H1 (cell line): ENCODE data around the gene MICOS13.

Source experiments
- BRCA1 ChIP-seq: IDR thresholded peaks from 2 replicates; pipeline ENCODE4 v1.6.1; 2012; ENCODE audit warnings: low read depth, low read length, improper control_type of control experiment
- RFX5 ChIP-seq: IDR thresholded peaks from 2 replicates; pipeline ENCODE4 v1.6.1; 2011; ENCODE audit warnings: low read depth, low read length, improper control_type of control experiment, borderline replicate concordance
- YY1 ChIP-seq: IDR thresholded peaks from 2 replicates; pipeline ENCODE4 v1.6.1; 2011; ENCODE audit warnings: low read depth, mild to moderate bottlenecking, low read length
- TF ChIP-seq, protein P1 (sequence below), 3 experiments: IDR thresholded peaks; 1 replicate in 2 of 3; 2 replicates in 1 of 3; pipeline versions ENCODE4 v1.5.1 to v1.6.1; 2011; ENCODE audit warnings: low read length in 3 of 3, mild to moderate bottlenecking in 3 of 3, inconsistent platforms in 2 of 3, low read depth in 1 of 3, moderate library complexity in 1 of 3; ENCODE audit not compliant: insufficient read depth in 1 of 3; ENCODE audit errors: control extremely low read depth in 1 of 3

GRCh38 chr19:5645409-5645808 lies 34.9 kb downstream of the MICOS13 start:
- TF ChIP-seq, protein P1, sequence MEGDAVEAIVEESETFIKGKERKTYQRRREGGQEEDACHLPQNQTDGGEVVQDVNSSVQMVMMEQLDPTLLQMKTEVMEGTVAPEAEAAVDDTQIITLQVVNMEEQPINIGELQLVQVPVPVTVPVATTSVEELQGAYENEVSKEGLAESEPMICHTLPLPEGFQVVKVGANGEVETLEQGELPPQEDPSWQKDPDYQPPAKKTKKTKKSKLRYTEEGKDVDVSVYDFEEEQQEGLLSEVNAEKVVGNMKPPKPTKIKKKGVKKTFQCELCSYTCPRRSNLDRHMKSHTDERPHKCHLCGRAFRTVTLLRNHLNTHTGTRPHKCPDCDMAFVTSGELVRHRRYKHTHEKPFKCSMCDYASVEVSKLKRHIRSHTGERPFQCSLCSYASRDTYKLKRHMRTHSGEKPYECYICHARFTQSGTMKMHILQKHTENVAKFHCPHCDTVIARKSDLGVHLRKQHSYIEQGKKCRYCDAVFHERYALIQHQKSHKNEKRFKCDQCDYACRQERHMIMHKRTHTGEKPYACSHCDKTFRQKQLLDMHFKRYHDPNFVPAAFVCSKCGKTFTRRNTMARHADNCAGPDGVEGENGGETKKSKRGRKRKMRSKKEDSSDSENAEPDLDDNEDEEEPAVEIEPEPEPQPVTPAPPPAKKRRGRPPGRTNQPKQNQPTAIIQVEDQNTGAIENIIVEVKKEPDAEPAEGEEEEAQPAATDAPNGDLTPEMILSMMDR (IDR thresholded peaks at IDR 0.05; ENCODE audit: control extremely low read depth in 1 of 3, insufficient read depth in 1 of 3, low read depth in 1 of 3, low read length in 3 of 3), result no peak
- TF ChIP-seq YY1, result no peak
- no peak for TF ChIP-seq RFX5
- no peak for TF ChIP-seq BRCA1
